Measurements from ENCODE around the gene C10orf71.
A peak's percentile ranks its signal among the peaks of the same experiment; 100 is the strongest.

The C10orf71 gene

DNA sequence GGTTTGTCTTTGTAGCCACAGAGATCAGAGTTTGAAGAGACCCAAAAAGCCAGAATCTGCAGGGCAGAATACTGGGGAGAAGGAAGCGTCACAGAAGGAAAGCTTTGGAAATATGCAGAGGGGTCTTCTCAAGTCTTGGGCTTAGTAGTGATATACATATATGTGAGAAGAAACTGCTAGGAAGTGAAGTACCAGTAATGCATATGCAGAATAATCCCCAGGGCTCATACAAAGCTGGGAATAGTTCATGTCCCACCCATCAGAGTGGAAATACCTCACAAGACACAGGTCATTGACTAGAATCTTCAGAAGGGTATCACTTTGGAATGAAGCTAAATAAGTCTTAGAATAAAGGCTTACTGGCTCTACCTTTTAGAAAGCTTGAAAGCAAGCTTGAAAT lies 39.6 kb downstream of the C10orf71 start:
- DNase-seq: no peak

DNA sequence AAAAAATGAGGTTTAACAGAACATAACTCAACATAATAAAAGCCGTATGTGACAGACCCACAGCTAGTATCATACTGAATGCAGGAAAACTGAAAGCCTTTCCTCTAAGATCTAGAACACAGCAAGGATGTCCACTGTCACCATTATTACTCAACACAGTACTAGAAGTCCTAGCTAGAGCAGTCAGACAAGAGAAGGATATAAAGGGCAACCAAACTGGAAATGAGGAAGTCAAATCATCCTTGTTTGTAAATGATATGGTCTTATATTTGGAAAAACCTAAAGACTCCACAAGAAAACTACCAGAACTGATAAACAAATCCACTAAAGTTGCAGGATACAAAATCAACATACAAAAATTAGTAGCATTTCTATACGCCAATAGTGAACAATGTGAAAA lies 45.9 kb downstream of the C10orf71 start:
- no peak for DNase-seq

GRCh38 chr10:49347342-49347741 lies 48.4 kb downstream of the C10orf71 start:
- no peak for DNase-seq

DNA sequence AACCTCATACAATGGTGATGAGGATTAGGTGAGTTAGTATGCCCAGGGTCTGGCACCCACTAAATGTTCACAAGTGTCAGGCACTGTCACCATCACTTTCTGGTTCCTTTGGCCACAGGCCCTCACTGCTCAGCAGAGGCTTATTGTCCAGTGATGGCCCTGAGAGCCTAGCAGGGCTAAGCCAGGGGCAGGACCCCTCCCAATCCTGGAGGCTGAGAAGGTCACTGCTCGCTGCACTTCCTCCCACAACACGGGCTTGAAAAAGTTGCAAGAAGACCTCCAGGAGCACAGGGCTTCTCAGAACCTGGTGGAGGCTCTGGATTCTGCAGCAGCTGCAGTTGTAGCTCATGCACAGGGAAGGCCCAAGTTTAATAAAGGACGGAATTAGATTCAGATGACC lies 48.9 kb downstream of the C10orf71 start:
- DNase-seq: no peak

DNA sequence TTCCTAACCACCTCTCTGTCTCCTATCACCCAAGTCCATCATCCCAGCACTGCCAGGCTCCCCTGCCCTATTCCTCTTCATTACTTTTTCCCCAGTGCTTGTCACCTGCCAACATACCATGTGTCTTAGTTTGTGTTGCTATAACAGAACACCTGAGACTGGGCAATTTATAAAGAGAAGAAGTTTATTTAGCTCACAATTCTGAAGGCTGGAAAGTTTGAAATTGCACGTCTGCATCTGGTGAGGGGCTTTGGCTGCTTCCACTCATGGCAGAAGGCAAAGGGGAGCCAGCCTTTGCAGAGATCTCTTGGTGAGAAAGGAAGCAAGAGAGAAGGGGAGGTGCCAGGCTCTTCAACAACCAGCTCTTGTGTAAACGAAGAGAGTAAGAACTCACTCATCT lies 49.6 kb downstream of the C10orf71 start:
- no peak for DNase-seq

DNA sequence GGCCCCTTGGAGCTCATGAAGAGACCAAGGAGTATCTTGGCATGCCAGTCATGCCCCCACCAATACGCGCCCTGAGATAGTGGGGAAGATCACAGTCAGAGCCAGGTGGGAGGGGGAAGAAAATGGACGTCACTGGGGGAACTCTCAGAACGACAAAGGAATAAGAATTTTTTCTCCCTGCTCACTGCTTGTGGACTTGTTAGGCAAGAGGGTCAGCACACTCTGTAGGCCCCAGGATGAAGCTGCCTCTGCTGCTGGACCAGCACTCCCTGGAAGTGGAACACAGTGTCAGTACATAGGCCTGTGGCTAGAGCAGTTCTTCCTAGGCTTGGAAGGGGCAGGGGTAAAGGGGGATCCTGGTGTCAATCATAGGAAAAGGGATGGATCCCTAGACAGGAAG lies 50.4 kb downstream of the C10orf71 start:
- no peak for DNase-seq

- DNase-seq: no peak
Observed at GRCh38 chr10:49350138-49350537, 51.2 kb downstream of the C10orf71 start.

GRCh38 chr10:49350846-49351532 lies 52.0 kb downstream of the C10orf71 start:
- no peak for DNase-seq

DNA sequence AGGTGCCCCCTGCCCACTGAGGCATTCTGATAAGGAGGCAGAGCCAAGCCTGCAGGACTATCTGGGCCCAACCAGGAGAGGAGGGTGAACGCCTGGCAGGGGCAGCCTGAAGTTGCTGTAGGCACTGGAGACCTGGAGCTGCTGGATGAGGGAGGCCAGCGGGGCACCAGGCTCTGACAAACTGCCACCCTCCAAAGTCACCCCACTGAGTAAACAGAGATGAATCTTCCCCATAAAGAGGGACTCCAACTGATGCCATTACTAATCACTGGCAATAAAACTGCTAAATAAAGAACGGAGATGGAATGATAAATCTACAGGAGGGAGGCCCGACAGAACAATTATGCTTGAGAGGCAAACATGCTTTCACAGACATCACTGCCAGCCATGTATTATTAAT lies 52.7 kb downstream of the C10orf71 start:
- no peak for DNase-seq

GRCh38 chr10:49352323-49352722 lies 53.4 kb downstream of the C10orf71 start:
- DNase-seq: no peak

- DNase-seq: no peak
Observed at GRCh38 chr10:49353026-49353894, 54.3 kb downstream of the C10orf71 start.

- no peak for DNase-seq
Observed at GRCh38 chr10:49353895-49354566, 55.1 kb downstream of the C10orf71 start.

- no peak for DNase-seq
Observed at GRCh38 chr10:49354593-49354992, 55.6 kb downstream of the C10orf71 start.

- DNase-seq: no peak
Observed at GRCh38 chr10:49355221-49355620, 56.3 kb downstream of the C10orf71 start.

DNA sequence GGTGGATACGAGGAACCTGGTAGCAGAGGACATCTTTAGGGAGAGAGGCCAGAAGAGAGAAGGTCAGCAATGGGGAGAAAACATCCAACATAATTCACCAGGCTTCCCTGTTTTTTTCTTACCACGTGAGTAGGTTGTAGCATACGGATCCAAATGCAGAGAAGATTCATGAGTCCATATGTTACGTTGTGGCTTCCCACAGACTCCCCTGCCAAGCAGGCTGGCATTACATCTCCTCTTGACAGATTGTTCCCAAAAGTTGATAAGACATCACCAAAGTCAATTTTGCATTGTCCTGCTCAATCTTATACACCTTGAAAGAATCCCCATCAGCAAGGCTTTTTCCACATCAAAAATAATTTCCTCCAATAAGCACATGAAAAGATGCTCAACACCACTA lies 57.2 kb downstream of the C10orf71 start:
- DNase-seq: peak in 1 of 2 experiments; percentile 25

- DNase-seq: no peak
Observed at GRCh38 chr10:49356944-49357343, 58.0 kb downstream of the C10orf71 start.

DNA sequence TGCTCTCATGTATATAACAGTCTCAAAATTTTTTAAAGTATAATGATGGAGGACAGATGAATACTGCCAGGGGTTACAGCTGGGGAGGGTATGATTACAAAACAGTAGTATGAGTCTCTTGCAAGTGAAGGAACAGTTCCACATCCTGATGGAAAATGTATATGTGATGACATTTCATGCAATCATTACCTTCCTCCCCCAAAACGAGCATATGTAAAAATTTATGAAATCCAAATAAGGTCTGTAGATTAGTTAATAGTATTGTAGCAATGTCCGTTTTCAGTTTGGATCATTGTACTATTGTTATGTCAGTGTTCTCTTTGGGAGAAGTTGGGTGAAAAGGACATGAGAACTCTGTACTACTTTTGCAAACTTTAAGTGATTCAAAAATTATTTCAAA lies 58.9 kb downstream of the C10orf71 start:
- DNase-seq: no peak

GRCh38 chr10:49359349-49360270 lies 60.6 kb downstream of the C10orf71 start:
- DNase-seq: peak in 1 of 2 experiments; percentile 55

DNA sequence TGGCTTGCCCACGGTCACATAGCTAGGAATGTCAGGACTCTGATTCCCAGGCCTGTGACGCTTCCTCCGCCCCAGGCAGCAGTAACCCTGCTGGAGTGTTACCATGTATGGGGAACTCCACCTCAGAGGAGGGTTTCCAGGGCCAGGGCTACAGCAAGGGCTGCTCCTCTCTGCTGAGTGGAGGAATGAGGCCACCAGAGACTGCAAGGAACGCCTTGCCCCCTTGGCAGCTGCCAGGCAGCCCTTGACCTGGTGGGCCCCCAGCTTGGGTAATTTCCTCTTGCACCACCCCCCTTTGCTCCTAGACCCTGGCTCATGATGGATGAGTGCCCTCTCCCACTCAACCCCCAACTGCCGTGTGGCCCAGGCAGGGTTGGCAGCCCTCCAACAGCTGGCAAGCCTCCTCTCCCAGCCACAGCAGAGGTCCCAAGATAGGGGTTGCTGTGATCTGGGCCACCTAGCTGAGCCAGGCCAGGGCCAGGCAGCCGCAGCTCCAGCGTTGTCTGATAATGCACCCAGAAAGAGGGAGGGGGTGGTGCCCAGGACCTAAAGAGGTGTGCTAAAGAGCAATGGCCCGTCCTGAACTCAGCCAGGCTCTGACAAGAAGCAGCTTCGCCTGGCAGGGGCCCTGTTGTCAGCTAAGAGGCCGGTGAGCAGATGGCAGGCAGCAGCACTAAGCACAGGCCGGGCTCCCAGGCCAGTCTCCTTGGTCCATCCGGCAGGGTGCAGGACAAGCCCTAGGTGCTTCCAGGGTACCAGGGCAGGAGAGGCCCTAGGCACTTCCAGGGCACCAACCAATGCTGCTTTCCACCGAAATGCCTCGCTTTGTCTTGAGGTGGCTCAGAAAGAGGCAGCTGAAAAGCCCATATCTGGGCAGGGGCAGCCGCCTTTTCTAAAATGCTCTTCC lies 61.6 kb downstream of the C10orf71 start:
- DNase-seq: peak; percentile 21 to 55

DNA sequence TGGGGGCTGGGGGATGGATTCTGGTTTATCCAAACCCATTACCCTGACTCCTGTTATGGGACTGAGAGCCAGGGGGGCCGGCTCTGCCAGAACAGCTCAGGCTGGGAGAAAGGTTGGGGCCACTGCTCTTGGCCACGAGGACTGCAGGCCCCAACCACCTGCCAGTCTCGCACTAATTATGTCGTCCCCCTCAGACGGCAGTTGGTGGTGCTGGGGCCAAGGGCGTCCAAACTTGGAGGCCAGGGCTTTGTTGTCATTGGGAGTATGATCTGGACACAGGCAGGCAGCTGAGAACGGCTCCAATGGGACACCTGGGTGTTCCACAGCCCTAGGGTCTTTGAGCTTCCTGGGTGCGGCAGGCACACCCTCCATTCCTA lies 62.2 kb downstream of the C10orf71 start:
- DNase-seq: no peak

DNA sequence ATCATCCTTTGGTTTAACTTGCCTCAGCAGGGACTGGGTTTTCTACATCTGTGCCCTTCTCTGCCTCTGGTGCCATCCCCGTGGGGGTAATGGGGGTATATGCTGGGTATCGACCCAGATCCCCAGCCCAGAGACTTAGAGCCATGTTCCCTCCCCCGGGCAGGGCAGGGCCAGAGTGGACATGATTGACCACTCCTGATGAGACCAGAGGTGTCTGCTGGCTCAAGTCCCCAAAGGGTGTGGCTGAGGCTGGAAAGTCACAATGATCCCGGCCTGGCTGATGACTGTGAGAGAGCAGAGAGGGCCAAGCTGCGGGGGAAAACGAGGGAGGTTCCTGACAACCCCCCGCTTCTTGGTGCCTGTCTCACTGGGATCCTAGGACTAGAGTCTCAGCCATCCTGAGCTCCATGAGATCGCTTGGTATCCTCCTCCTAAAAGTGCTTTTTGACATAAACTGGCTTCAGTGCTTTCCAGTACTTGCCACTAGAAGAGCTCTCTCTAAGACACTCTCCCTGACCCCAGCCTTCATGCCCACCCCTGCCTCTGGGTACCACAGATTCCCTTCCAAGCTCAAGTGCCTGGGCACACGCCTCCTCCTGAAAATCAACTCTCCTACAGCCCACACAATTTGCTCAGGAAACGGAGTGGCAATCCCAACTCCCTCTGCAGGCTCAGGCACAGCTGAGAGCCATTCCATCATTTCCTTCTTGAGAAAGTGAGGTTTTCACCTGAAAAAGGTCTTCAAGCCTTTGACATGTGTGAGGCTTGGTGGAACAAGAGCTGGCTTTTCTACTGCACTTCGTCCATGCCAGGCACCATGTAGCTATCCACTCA lies 63.0 kb downstream of the C10orf71 start:
- no peak for DNase-seq

All from NCI-H446 (cell line).